ACHN (cell line): ENCODE measurements around the gene TRIB2.

Source experiments
- DNase-seq: peaks from one replicate; pipeline ENCODE4 v3.0.0-alpha.2; 2015
- in situ Hi-C: cut with HindIII; loops from 2 replicates; pipeline ENCODE4 v1.10.0; 2017; ENCODE audit warnings: low sequenced_read_pairs, low pct_ligation_motif_present, low pct_unique_long_range_greater_than_20kb

Gene TRIB2

GRCh38 chr2:12731701-12732280 lies 15.1 kb downstream of the TRIB2 start:
- no peak for DNase-seq
- in situ Hi-C loops: no loop called here

- in situ Hi-C loops: no loop called here
- DNase-seq: no peak
These were observed 15.9 kb downstream of the TRIB2 start for GRCh38 chr2:12732651-12733050.

- DNase-seq: no peak
- in situ Hi-C loops: no loop called here
These were observed 17.1 kb downstream of the TRIB2 start for GRCh38 chr2:12733846-12734245.

- no peak for DNase-seq
- in situ Hi-C loops: no loop called here
These were observed 18.3 kb downstream of the TRIB2 start for GRCh38 chr2:12734914-12735654.

- no peak for DNase-seq
- in situ Hi-C loops: no loop called here
These were observed 20.6 kb downstream of the TRIB2 start for GRCh38 chr2:12737297-12737696.

GRCh38 chr2:12737738-12738485 lies 21.2 kb downstream of the TRIB2 start:
- DNase-seq: no peak
- in situ Hi-C loops: no loop called here

- in situ Hi-C loops: no loop called here
- no peak for DNase-seq
These were observed 23.1 kb downstream of the TRIB2 start for GRCh38 chr2:12739721-12740254.

GRCh38 chr2:12741380-12741779 lies 24.6 kb downstream of the TRIB2 start:
- in situ Hi-C loops: no loop called here

GRCh38 chr2:12742891-12743290 lies 26.2 kb downstream of the TRIB2 start:
- DNase-seq: no peak
- in situ Hi-C loops: no loop called here

More at GRCh38 chr2:12741380-12741779, 24.6 kb downstream of the TRIB2 start:
- DNase-seq: no peak

GRCh38 chr2:12750166-12750905 lies 33.6 kb downstream of the TRIB2 start:
- no peak for DNase-seq
- in situ Hi-C loops: no loop called here

- DNase-seq: no peak
- in situ Hi-C loops: no loop called here
These were observed 37.9 kb downstream of the TRIB2 start for GRCh38 chr2:12754643-12755042.

GRCh38 chr2:12755384-12755783 lies 38.6 kb downstream of the TRIB2 start:
- in situ Hi-C loops: no loop called here
- no peak for DNase-seq

- no peak for DNase-seq
- in situ Hi-C loops: no loop called here
These were observed 42.5 kb downstream of the TRIB2 start for GRCh38 chr2:12759248-12759647.

- DNase-seq: no peak
- in situ Hi-C loops: no loop called here
These were observed 44.4 kb downstream of the TRIB2 start for GRCh38 chr2:12761104-12761503.

GRCh38 chr2:12762337-12762736 lies 45.6 kb downstream of the TRIB2 start:
- DNase-seq: no peak
- in situ Hi-C loops: no loop called here

GRCh38 chr2:12762976-12763375 lies 46.2 kb downstream of the TRIB2 start:
- no peak for DNase-seq
- in situ Hi-C loops: no loop called here

- no peak for DNase-seq
- in situ Hi-C loops: no loop called here
These were observed 46.8 kb downstream of the TRIB2 start for GRCh38 chr2:12763486-12763885.

GRCh38 chr2:12764075-12764730 lies 47.5 kb downstream of the TRIB2 start:
- DNase-seq: no peak
- in situ Hi-C loops: no loop called here
